HepG2 (cell line): ENCODE measurements around the gene UTRN. TPM values are rescaled to one million over a fixed set of nuclear protein-coding genes. Genes with fewer than 3 reads are reported as not detected.
A peak's percentile ranks its signal among the peaks of the same experiment; 100 is the strongest.

Experiments
- CCDC6 ChIP-seq: sonication (generic); formaldehyde crosslinking; IDR thresholded peaks from 2 replicates; pipeline ENCODE4 v1.8.1; 2022; ENCODE audit warnings: mild to moderate bottlenecking, missing genetic modification reagents, moderate library complexity
- HDAC1 ChIP-seq: sonication (generic); formaldehyde crosslinking; IDR thresholded peaks from 2 replicates; pipeline ENCODE4 v1.5.1; 2020; ENCODE audit warnings: mild to moderate bottlenecking, missing genetic modification reagents
- KDM3A ChIP-seq: IDR thresholded peaks from 2 replicates; pipeline ENCODE4 v1.6.1; 2018; ENCODE audit warnings: low read depth, missing compliant biosample characterization
- MZF1 ChIP-seq: sonication (generic); formaldehyde crosslinking; IDR thresholded peaks from 2 replicates; pipeline ENCODE4 v1.8.1; 2023; ENCODE audit warnings: mild to moderate bottlenecking, missing genetic modification reagents, borderline replicate concordance
- NCOR1 ChIP-seq: fragments of 200-600 bp; sonication (generic); IDR thresholded peaks from 2 replicates; pipeline ENCODE4 v1.7.0; 2017; ENCODE audit warnings: antibody characterized with exemption, low read length, borderline replicate concordance
- RAD51 ChIP-seq: fragments of 450-650 bp; IDR thresholded peaks from 2 replicates; pipeline ENCODE4 v1.6.1; 2016; ENCODE audit warnings: borderline replicate concordance
- REXO4 ChIP-seq: sonication (generic); formaldehyde crosslinking; IDR thresholded peaks from 2 replicates; pipeline ENCODE4 v1.8.0; 2022; ENCODE audit warnings: missing genetic modification reagents, mild to moderate bottlenecking, borderline replicate concordance
- TEAD3 ChIP-seq: optimal IDR thresholded peaks from 2 replicates; pipeline ENCODE3; 2016; ENCODE audit warnings: borderline replicate concordance
- ZBTB8A ChIP-seq: sonication (generic); formaldehyde crosslinking; IDR thresholded peaks from 2 replicates; pipeline ENCODE4 v1.4.0; 2020; ENCODE audit warnings: mild to moderate bottlenecking, low read depth, missing genetic modification reagents, borderline replicate concordance
- ZNF230 ChIP-seq: sonication (generic); formaldehyde crosslinking; IDR thresholded peaks from 2 replicates; pipeline ENCODE4 v1.4.0; 2020; ENCODE audit warnings: mild to moderate bottlenecking, missing genetic modification reagents
- ZNF326 ChIP-seq: sonication (generic); formaldehyde crosslinking; IDR thresholded peaks from 2 replicates; pipeline ENCODE4 v1.4.0; 2020; ENCODE audit warnings: missing genetic modification reagents, borderline replicate concordance
- ZNF556 ChIP-seq: sonication (generic); formaldehyde crosslinking; IDR thresholded peaks from 2 replicates; pipeline ENCODE4 v1.4.0; 2020; ENCODE audit warnings: mild to moderate bottlenecking, missing genetic modification reagents, borderline replicate concordance
- polyA plus RNA-seq, 8 experiments: library from polyadenylated mRNA; depleted of rRNA in 3 of 8; stranded (reverse) in 7 of 8; unstranded in 1 of 8; fragments of >200 nt; fragmentation: Illumina TruSeq in 4 of 8; extraction: Trizol in 4 of 8; gene quantifications; 2 replicates each; pipeline versions ENCODE4 v1.2.1 to v1.2.3, GENCODE V29; 2011 to 2016; ENCODE audit warnings: low read depth in 4 of 8, missing spikeins in 1 of 8, mixed read lengths in 1 of 8; ENCODE audit not compliant: insufficient read depth in 1 of 8
- total RNA-seq, 5 experiments: library from RNA; depleted of rRNA; stranded (reverse); fragments of >200 nt; fragmentation: Illumina TruSeq; extraction: Trizol; gene quantifications; 2 replicates each; pipeline ENCODE4 v1.2.3, GENCODE V29; 2016; ENCODE audit warnings: low read depth in 1 of 5
- TF ChIP-seq, protein P1 (sequence below): sonication (generic); formaldehyde crosslinking; IDR thresholded peaks from 2 replicates; pipeline ENCODE4 v1.5.1; 2020; ENCODE audit warnings: missing genetic modification reagents, mild to moderate bottlenecking, borderline replicate concordance
- TF ChIP-seq, protein P2 (sequence below): sonication (generic); formaldehyde crosslinking; IDR thresholded peaks from 2 replicates; pipeline ENCODE4 v1.8.0; 2022; ENCODE audit warnings: mild to moderate bottlenecking, missing genetic modification reagents, moderate library complexity
- TF ChIP-seq, protein P3 (sequence below): sonication (generic); formaldehyde crosslinking; IDR thresholded peaks from 2 replicates; pipeline ENCODE4 v1.4.0; 2020; ENCODE audit warnings: mild to moderate bottlenecking, missing genetic modification reagents
- TF ChIP-seq, protein P4 (sequence below): sonication (generic); formaldehyde crosslinking; IDR thresholded peaks from 2 replicates; pipeline ENCODE4 v1.8.1; 2022; ENCODE audit warnings: mild to moderate bottlenecking, missing genetic modification reagents
- TF ChIP-seq, protein P5 (sequence below): sonication (generic); formaldehyde crosslinking; IDR thresholded peaks from 2 replicates; pipeline ENCODE4 v1.5.1; 2020; ENCODE audit warnings: missing genetic modification reagents, mild to moderate bottlenecking, borderline replicate concordance
- TF ChIP-seq, protein P6 (sequence below): sonication (generic); formaldehyde crosslinking; IDR thresholded peaks from 2 replicates; pipeline ENCODE4 v1.5.1; 2020; ENCODE audit warnings: mild to moderate bottlenecking, missing genetic modification reagents, moderate library complexity

Gene UTRN
- total and polyA plus RNA-seq, 2 of the 13 experiments (the other 11 are each of a cell fraction or from before 2014, with no cell fraction given) = 102 to 116 TPM

DNA sequence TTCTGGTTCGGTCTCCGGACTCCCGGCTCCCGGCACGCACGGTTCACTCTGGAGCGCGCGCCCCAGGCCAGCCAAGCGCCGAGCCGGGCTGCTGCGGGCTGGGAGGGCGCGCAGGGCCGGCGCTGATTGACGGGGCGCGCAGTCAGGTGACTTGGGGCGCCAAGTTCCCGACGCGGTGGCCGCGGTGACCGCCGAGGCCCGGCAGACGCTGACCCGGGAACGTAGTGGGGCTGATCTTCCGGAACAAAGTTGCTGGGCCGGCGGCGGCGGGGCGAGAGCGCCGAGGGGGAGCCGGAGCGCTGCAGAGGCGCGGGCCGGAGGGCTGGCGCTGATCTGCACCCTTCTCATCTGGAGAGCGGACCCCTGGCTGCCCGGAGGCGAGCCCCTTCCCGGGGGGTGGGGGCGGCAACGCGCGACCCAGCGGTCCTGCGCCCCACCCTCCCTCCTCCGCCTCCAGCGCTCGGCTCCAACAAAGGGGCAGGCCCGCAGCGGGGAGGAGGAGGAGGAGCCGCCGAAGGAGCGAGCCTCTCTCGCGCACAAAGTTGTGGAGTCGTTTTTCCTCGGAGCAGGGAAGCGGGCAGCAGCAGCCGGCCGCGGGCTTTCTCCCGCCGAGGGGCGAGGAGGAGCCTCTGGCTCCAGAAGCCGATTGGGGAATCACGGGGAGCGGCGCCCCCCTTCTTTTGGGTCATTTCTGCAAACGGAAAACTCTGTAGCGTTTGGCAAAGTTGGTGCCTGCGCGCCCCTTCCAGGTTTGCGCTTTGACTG is at the start of gene UTRN (continued):
- TF ChIP-seq HDAC1 (CRISPR knock-in tag) (peak; percentile 93), RAD51 (peak; percentile 37; the same call in 1 of the 2 replicates), ZNF556 (CRISPR knock-in tag) (peak; percentile 78), CCDC6 (CRISPR knock-in tag) (peak; percentile 86; the same call in 1 of the 2 replicates), ZNF230 (peak; percentile 88; the same call in 1 of the 2 replicates), KDM3A (CRISPR knock-in tag) (peak; percentile 94; the same call in 1 of the 2 replicates), REXO4 (CRISPR knock-in tag) (no peak), MZF1 (CRISPR knock-in tag) (no peak), TEAD3 (CRISPR knock-in tag) (peak; percentile 48), ZNF326 (CRISPR knock-in tag) (no peak), NCOR1 (no peak), ZBTB8A (peak; percentile 24; the same call in 1 of the 2 replicates)
- TF ChIP-seq, protein P1, sequence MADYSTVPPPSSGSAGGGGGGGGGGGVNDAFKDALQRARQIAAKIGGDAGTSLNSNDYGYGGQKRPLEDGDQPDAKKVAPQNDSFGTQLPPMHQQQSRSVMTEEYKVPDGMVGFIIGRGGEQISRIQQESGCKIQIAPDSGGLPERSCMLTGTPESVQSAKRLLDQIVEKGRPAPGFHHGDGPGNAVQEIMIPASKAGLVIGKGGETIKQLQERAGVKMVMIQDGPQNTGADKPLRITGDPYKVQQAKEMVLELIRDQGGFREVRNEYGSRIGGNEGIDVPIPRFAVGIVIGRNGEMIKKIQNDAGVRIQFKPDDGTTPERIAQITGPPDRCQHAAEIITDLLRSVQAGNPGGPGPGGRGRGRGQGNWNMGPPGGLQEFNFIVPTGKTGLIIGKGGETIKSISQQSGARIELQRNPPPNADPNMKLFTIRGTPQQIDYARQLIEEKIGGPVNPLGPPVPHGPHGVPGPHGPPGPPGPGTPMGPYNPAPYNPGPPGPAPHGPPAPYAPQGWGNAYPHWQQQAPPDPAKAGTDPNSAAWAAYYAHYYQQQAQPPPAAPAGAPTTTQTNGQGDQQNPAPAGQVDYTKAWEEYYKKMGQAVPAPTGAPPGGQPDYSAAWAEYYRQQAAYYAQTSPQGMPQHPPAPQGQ = no peak; the same call in 1 of the 2 replicates
- TF ChIP-seq, protein P2, sequence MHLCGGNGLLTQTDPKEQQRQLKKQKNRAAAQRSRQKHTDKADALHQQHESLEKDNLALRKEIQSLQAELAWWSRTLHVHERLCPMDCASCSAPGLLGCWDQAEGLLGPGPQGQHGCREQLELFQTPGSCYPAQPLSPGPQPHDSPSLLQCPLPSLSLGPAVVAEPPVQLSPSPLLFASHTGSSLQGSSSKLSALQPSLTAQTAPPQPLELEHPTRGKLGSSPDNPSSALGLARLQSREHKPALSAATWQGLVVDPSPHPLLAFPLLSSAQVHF = peak; percentile 93
- TF ChIP-seq, protein P3, sequence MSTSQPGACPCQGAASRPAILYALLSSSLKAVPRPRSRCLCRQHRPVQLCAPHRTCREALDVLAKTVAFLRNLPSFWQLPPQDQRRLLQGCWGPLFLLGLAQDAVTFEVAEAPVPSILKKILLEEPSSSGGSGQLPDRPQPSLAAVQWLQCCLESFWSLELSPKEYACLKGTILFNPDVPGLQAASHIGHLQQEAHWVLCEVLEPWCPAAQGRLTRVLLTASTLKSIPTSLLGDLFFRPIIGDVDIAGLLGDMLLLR = peak; percentile 86
- TF ChIP-seq, protein P4, sequence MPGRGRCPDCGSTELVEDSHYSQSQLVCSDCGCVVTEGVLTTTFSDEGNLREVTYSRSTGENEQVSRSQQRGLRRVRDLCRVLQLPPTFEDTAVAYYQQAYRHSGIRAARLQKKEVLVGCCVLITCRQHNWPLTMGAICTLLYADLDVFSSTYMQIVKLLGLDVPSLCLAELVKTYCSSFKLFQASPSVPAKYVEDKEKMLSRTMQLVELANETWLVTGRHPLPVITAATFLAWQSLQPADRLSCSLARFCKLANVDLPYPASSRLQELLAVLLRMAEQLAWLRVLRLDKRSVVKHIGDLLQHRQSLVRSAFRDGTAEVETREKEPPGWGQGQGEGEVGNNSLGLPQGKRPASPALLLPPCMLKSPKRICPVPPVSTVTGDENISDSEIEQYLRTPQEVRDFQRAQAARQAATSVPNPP (CRISPR knock-in tag) = peak; percentile 93
- TF ChIP-seq, protein P5, sequence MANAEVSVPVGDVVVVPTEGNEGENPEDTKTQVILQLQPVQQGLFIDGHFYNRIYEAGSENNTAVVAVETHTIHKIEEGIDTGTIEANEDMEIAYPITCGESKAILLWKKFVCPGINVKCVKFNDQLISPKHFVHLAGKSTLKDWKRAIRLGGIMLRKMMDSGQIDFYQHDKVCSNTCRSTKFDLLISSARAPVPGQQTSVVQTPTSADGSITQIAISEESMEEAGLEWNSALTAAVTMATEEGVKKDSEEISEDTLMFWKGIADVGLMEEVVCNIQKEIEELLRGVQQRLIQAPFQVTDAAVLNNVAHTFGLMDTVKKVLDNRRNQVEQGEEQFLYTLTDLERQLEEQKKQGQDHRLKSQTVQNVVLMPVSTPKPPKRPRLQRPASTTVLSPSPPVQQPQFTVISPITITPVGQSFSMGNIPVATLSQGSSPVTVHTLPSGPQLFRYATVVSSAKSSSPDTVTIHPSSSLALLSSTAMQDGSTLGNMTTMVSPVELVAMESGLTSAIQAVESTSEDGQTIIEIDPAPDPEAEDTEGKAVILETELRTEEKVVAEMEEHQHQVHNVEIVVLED (CRISPR knock-in tag) = peak; percentile 78
- TF ChIP-seq, protein P6, sequence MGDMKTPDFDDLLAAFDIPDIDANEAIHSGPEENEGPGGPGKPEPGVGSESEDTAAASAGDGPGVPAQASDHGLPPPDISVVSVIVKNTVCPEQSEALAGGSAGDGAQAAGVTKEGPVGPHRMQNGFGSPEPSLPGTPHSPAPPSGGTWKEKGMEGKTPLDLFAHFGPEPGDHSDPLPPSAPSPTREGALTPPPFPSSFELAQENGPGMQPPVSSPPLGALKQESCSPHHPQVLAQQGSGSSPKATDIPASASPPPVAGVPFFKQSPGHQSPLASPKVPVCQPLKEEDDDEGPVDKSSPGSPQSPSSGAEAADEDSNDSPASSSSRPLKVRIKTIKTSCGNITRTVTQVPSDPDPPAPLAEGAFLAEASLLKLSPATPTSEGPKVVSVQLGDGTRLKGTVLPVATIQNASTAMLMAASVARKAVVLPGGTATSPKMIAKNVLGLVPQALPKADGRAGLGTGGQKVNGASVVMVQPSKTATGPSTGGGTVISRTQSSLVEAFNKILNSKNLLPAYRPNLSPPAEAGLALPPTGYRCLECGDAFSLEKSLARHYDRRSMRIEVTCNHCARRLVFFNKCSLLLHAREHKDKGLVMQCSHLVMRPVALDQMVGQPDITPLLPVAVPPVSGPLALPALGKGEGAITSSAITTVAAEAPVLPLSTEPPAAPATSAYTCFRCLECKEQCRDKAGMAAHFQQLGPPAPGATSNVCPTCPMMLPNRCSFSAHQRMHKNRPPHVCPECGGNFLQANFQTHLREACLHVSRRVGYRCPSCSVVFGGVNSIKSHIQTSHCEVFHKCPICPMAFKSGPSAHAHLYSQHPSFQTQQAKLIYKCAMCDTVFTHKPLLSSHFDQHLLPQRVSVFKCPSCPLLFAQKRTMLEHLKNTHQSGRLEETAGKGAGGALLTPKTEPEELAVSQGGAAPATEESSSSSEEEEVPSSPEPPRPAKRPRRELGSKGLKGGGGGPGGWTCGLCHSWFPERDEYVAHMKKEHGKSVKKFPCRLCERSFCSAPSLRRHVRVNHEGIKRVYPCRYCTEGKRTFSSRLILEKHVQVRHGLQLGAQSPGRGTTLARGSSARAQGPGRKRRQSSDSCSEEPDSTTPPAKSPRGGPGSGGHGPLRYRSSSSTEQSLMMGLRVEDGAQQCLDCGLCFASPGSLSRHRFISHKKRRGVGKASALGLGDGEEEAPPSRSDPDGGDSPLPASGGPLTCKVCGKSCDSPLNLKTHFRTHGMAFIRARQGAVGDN = peak; percentile 98
